ENCODE data around the gene IRF7.

IRF7 gene

DNA sequence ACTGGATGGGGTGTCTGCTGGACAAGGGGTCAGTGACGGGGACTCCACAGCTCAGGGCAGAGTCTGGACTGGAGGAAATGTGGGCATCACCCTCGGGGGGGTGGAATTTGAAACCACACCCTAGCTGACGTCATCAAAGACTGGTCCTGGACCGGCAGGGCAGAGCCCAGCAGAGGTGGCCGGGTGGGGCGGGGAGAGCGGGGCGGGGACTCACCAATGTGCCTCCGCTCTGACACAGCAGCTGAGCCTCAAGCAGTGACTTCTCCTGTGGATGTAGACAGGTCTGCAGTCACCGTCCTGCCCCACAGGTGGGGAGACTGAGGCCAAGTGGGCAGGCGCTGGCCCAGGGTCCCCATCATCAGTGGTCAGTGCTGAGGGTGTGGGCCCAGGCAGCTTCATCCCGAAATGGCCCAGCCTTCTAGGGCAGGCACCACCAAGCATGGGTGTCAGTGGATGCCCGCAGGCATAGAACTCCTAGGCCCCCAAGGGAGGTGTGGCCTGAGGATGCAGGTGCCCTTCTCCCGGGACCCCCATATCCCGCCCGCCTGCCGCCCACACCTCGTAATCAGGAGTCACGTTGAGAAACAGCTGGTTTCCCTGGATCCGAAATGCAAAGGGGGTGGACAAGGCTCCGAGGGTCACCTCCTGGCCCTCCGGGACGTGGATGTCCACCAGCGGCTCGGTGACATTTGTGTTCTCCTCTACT, 8.4 kb upstream of the IRF7 start:
- Histone ChIP-seq H3K4me1 (ENCODE audit: low read length) (peaks cover 11% of the 10 kb centered on the region), H3K9me3 (ENCODE audit: insufficient read depth, low read length) (no peaks in the 10 kb centered on the region), H3K4me2 (ENCODE audit: low read length) (no peak overlapping the region), H3K79me2 (ENCODE audit: low read length) (no peaks in the 10 kb centered on the region), H3K27ac (ENCODE audit: low read length) (no peak overlapping the region), H2AFZ (ENCODE audit: low read depth, low read length) (no peak overlapping the region), H3K36me3 (replicated peaks; ENCODE audit: low read depth, low read length) (no peaks in the 10 kb centered on the region), H4K20me1 (ENCODE audit: insufficient read depth, low read length) (no peaks in the 10 kb centered on the region), H3K4me3 (ENCODE audit: low read length) (no peak overlapping the region), H3K9ac (ENCODE audit: low read length) (no peak overlapping the region), H3K27me3 (ENCODE audit: low read depth, low read length) (no peaks in the 10 kb centered on the region)
- TF ChIP-seq CTCF (IDR thresholded peaks at IDR 0.05; ENCODE audit: low read depth, low read length) (no peak), EZH2phosphoT487 (IDR thresholded peaks at IDR 0.05; ENCODE audit: low read depth) (no peak)

DNA sequence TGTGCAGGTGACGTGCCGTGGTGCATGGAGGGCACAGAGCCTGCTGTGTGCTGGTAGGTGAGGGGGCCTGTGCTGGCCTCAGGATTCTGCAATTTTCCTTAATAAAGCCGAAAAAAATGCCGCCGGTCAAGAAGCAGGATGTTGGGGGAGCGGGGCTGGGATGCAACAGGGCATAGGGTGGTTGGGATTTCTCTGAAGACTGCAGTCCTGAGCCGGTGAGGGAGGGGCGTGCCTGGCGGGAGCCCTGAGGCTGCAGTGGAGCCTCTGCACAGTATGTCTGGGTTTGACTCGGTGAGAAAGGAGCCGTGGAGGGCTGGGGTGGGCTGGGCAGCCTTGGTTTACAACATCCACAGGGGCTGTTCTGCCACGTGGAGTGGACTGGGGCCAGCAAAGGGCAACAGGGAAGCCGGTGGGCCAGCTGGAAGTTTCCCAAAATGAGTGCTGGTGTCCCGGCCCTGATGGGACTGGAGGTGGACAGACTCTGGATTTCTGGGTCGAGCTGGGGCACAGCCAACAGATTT, 7.7 kb upstream of the IRF7 start:
- Histone ChIP-seq H2AFZ (ENCODE audit: low read depth, low read length) (no peak overlapping the region), H3K27me3 (ENCODE audit: low read depth, low read length) (no peaks in the 10 kb centered on the region), H3K27ac (ENCODE audit: low read length) (no peak overlapping the region), H3K9me3 (ENCODE audit: insufficient read depth, low read length) (no peaks in the 10 kb centered on the region), H3K4me2 (ENCODE audit: low read length) (no peak overlapping the region), H3K4me1 (ENCODE audit: low read length) (peaks cover 4% of the 10 kb centered on the region; the same call in 1 of the 2 replicates), H3K9ac (ENCODE audit: low read length) (no peak overlapping the region), H3K36me3 (replicated peaks; ENCODE audit: low read depth, low read length) (no peaks in the 10 kb centered on the region), H3K4me3 (ENCODE audit: low read length) (no peak overlapping the region), H3K79me2 (ENCODE audit: low read length) (no peaks in the 10 kb centered on the region), H4K20me1 (ENCODE audit: insufficient read depth, low read length) (no peaks in the 10 kb centered on the region)
- TF ChIP-seq EZH2phosphoT487 (IDR thresholded peaks at IDR 0.05; ENCODE audit: low read depth) (no peak), CTCF (IDR thresholded peaks at IDR 0.05; ENCODE audit: low read depth, low read length) (no peak)

- TF ChIP-seq CTCF (IDR thresholded peaks at IDR 0.05; ENCODE audit: low read depth, low read length) = no peak
- TF ChIP-seq EZH2phosphoT487 (IDR thresholded peaks at IDR 0.05; ENCODE audit: low read depth) = no peak
- Histone ChIP-seq H3K36me3 (replicated peaks; ENCODE audit: low read depth, low read length) (no peaks in the 10 kb centered on the region), H3K4me1 (ENCODE audit: low read length) (peaks cover 3% of the 10 kb centered on the region), H2AFZ (ENCODE audit: low read depth, low read length) (no peak overlapping the region), H3K9me3 (ENCODE audit: insufficient read depth, low read length) (no peaks in the 10 kb centered on the region), H4K20me1 (ENCODE audit: insufficient read depth, low read length) (no peaks in the 10 kb centered on the region), H3K79me2 (ENCODE audit: low read length) (no peaks in the 10 kb centered on the region), H3K27me3 (ENCODE audit: low read depth, low read length) (no peaks in the 10 kb centered on the region), H3K27ac (ENCODE audit: low read length) (no peak overlapping the region), H3K9ac (ENCODE audit: low read length) (no peak overlapping the region), H3K4me2 (ENCODE audit: low read length) (no peak overlapping the region), H3K4me3 (ENCODE audit: low read length) (no peak overlapping the region)
These were observed 6.1 kb upstream of the IRF7 start for GRCh38 chr11:621838-622237.

- no peak overlapping the region for H3K27ac ChIP-seq (ENCODE audit: low read length)
- no peak overlapping the region for H3K4me2 ChIP-seq (ENCODE audit: low read length)
These were observed 5.4 kb upstream of the IRF7 start for GRCh38 chr11:620935-621814.

More at GRCh38 chr11:620935-621814, 5.4 kb upstream of the IRF7 start:
- no peaks in the 10 kb centered on the region for H3K36me3 ChIP-seq (replicated peaks; ENCODE audit: low read depth, low read length)
- H3K4me3 ChIP-seq (ENCODE audit: low read length) = no peak overlapping the region
- TF ChIP-seq CTCF (IDR thresholded peaks at IDR 0.05; ENCODE audit: low read depth, low read length) (no peak), EZH2phosphoT487 (IDR thresholded peaks at IDR 0.05; ENCODE audit: low read depth) (no peak)
- peaks cover 10% of the 10 kb centered on the region for H3K4me1 ChIP-seq (ENCODE audit: low read length)
- H3K79me2 ChIP-seq (ENCODE audit: low read length) = no peaks in the 10 kb centered on the region
- H3K9me3 ChIP-seq (ENCODE audit: insufficient read depth, low read length) = no peaks in the 10 kb centered on the region
- H4K20me1 ChIP-seq (ENCODE audit: insufficient read depth, low read length) = no peaks in the 10 kb centered on the region
- no peak overlapping the region for H3K9ac ChIP-seq (ENCODE audit: low read length)
- H2AFZ ChIP-seq (ENCODE audit: low read depth, low read length) = no peak overlapping the region
- no peaks in the 10 kb centered on the region for H3K27me3 ChIP-seq (ENCODE audit: low read depth, low read length)
